ENCODE data around the gene DLG3. TPM values are rescaled to one million over a fixed set of nuclear protein-coding genes. Genes with fewer than 3 reads are reported as not detected.

Gene DLG3
- total and polyA plus RNA-seq, 10 of the 15 experiments (the other 5 are each of a cell fraction or from before 2014, with no cell fraction given), result 1.3 to 32.2 (median 3.9) TPM

DNA sequence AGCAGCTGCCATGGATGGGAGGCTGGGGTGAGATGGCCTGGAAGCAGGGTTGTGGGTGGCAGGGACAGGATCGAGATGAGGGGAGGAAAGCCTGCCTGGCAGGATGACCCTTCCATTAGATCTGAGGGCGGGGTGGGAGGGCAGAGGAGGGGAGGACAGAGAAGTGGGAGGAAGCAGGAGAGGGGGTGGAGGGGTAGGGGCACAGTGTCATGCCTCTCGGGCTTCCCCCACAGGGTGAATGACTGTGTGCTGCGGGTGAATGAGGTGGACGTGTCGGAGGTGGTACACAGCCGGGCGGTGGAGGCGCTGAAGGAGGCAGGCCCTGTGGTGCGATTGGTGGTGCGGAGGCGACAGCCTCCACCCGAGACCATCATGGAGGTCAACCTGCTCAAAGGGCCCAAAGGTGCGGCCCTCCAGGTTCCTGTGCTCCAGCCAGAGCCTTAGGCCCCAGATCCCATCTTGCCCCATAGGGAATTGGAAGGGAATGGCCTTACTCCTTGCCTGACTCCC is 4.9 kb downstream of the DLG3 start:
- Histone ChIP-seq H3K4me3 (no peak overlapping the region), H2AFZ (ENCODE audit: control insufficient read depth, low read depth, low read length) (no peak overlapping the region), H3K9ac (ENCODE audit: control insufficient read depth, insufficient read depth, low read length) (no peak overlapping the region), H3K9me3 (replicated peaks; ENCODE audit: control insufficient read depth, insufficient read depth, low read length) (no peaks in the 10 kb centered on the region), H3K79me2 (ENCODE audit: control insufficient read depth, insufficient read depth, low read length) (no peaks in the 10 kb centered on the region), H3K4me2 (ENCODE audit: control insufficient read depth, insufficient read depth) (no peak overlapping the region), H3K27me3 (replicated peaks in 1 of 2; ENCODE audit: control insufficient read depth in 2 of 2, insufficient read depth in 2 of 2, low read length in 1 of 2) (peaks cover 0 to 3% of the 10 kb centered on the region in 2 experiments; a peak in 3 of 4 replicates), H3K4me1 (ENCODE audit: control insufficient read depth, insufficient read depth, low read length) (peaks cover 12% of the 10 kb centered on the region), H4K20me1 (ENCODE audit: control insufficient read depth, insufficient read depth) (no peaks in the 10 kb centered on the region), H3K36me3 (ENCODE audit: control insufficient read depth in 2 of 2, insufficient read depth in 2 of 2, low read length in 1 of 2) (no peaks in the 10 kb centered on the region), H3K27ac (ENCODE audit: control insufficient read depth, insufficient read depth) (no peak overlapping the region)
- CTCF ChIA-PET, result no interaction called here
- ATAC-seq (no peak), FAIRE-seq (no peak), DNase-seq (ENCODE audit: low read depth, low spot score) (no peak)
- 51% methylated on average over 4 of the region's 14 CpGs for WGBS (ENCODE audit: insufficient coverage, insufficient replicate concordance, low lambda C conversion rate, missing lambda C conversion rate)
- SMC1A ChIA-PET (ENCODE audit: uncharacterized antibody, unreplicated experiment), result no interaction called here
- intact Hi-C loops (cut with micrococcal nuclease; ENCODE audit: unreplicated experiment) (loop anchor here (10.0 kb wide), 1 partner anchor 55 kb away; no protein-coding TSS in a partner anchor), in situ Hi-C loops (cut with MboI) (loop anchor here (25.0 kb wide), 1 partner anchor 412 kb away; the partner anchor contains the start of gene AWAT2)
- no peak for TF ChIP-seq TCF12 (IDR thresholded peaks at IDR 0.05; ENCODE audit: low read depth, low read length)
- no peak for TF ChIP-seq SPI1 (IDR thresholded peaks at IDR 0.05; ENCODE audit: borderline replicate concordance, insufficient read depth, low read depth, low read length)
- TF ChIP-seq MEF2B (IDR thresholded peaks at IDR 0.05; ENCODE audit: partially characterized antibody, poor library complexity, severe bottlenecking), result no peak
- TF ChIP-seq ESRRA (IDR thresholded peaks at IDR 0.05; ENCODE audit: low read length), result no peak
- TF ChIP-seq BHLHE40 (IDR thresholded peaks at IDR 0.05; ENCODE audit: borderline replicate concordance in 1 of 2, low read depth in 2 of 2, low read length in 1 of 2), result no peak
- no peak for TF ChIP-seq RFX5 (IDR thresholded peaks at IDR 0.05; ENCODE audit: low read depth, low read length)
- TF ChIP-seq MYC (IDR thresholded peaks at IDR 0.05; ENCODE audit: insufficient read depth, insufficient read length, insufficient replicate concordance, low read length, severe bottlenecking), result no peak
- no peak for TF ChIP-seq SIX5 (IDR thresholded peaks at IDR 0.05; ENCODE audit: low read depth, low read length, severe bottlenecking)
- TF ChIP-seq FOXM1 (IDR thresholded peaks at IDR 0.05; ENCODE audit: low read depth, low read length), result no peak
- TF ChIP-seq, protein P1, sequence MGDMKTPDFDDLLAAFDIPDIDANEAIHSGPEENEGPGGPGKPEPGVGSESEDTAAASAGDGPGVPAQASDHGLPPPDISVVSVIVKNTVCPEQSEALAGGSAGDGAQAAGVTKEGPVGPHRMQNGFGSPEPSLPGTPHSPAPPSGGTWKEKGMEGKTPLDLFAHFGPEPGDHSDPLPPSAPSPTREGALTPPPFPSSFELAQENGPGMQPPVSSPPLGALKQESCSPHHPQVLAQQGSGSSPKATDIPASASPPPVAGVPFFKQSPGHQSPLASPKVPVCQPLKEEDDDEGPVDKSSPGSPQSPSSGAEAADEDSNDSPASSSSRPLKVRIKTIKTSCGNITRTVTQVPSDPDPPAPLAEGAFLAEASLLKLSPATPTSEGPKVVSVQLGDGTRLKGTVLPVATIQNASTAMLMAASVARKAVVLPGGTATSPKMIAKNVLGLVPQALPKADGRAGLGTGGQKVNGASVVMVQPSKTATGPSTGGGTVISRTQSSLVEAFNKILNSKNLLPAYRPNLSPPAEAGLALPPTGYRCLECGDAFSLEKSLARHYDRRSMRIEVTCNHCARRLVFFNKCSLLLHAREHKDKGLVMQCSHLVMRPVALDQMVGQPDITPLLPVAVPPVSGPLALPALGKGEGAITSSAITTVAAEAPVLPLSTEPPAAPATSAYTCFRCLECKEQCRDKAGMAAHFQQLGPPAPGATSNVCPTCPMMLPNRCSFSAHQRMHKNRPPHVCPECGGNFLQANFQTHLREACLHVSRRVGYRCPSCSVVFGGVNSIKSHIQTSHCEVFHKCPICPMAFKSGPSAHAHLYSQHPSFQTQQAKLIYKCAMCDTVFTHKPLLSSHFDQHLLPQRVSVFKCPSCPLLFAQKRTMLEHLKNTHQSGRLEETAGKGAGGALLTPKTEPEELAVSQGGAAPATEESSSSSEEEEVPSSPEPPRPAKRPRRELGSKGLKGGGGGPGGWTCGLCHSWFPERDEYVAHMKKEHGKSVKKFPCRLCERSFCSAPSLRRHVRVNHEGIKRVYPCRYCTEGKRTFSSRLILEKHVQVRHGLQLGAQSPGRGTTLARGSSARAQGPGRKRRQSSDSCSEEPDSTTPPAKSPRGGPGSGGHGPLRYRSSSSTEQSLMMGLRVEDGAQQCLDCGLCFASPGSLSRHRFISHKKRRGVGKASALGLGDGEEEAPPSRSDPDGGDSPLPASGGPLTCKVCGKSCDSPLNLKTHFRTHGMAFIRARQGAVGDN (IDR thresholded peaks at IDR 0.05), result no peak
- TF ChIP-seq HDGF (IDR thresholded peaks at IDR 0.05), result no peak
- no peak for TF ChIP-seq YBX1 (IDR thresholded peaks at IDR 0.05)
- POLR2A ChIA-PET, result no interaction called here
- RAD21 ChIA-PET (ENCODE audit: unreplicated experiment), result no interaction called here
- BruUV-seq (replicated peaks), result no TSS peak
